Fibroblast of the aortic adventitia (primary cell): ENCODE measurements around the gene EIF2S3B. TPM values are rescaled to one million over a fixed set of nuclear protein-coding genes. Genes with fewer than 3 reads are reported as not detected.

Source experiments
- DNase-seq: peaks from one replicate; pipeline ENCODE4 v3.0.0-alpha.2; 2010; ENCODE audit warnings: low read depth
- H3K4me3 ChIP-seq: 2 replicates; pipeline ENCODE4 v1.5.1; 2011; ENCODE audit warnings: low read depth, mild to moderate bottlenecking, control low read depth, low read length, moderate library complexity
- total RNA-seq: library from RNA; depleted of rRNA; stranded (reverse); fragments of >200 nt; gene quantifications from 2 replicates; pipeline ENCODE4 v1.2.3, GENCODE V29; 2012; ENCODE audit warnings: low replicate concordance
- TF ChIP-seq, protein P1 (sequence below): IDR thresholded peaks from 2 replicates; pipeline ENCODE4 v1.5.1; 2011; ENCODE audit warnings: mild to moderate bottlenecking, low read length, control low read depth, inconsistent platforms; ENCODE audit not compliant: insufficient read depth

The EIF2S3B gene
- total RNA-seq, 1 donor, result 7.1 TPM

DNA sequence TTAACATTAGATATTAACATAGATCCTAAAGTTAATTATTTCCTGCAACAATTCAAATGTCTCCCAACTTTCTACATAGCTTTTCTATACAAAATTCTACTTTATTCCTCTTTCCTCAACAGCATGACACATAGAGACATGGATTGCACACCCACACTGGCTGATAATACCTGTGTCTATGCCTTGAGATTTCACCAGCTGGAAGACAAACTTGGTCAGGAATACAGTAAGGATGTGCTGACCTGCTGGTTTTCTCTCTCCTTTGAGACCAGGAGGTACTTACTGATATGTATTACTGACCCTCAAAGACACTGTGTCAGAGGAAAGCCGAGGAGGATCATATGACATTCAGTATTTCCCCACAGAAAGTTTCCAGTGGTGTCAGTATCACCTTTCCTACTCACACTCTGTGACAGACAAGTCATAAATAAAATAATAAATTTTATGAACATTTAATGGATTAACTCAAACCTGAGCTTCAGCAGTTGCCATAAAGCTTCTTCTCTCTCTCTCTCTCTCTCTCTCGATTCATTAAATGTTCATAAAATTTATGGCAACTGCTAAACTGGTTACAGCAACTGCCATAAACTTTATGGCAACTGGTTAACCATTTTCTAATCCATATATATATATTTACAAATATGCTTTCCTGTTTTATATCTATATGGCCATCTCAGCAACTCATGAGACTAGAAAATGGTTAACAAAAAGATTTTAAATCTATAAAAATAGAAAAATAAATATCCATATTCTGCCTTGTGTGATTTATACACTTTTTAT is 22.7 kb downstream of the EIF2S3B start:
- no peak for DNase-seq
- no peak overlapping the region for H3K4me3 ChIP-seq
- TF ChIP-seq, protein P1, sequence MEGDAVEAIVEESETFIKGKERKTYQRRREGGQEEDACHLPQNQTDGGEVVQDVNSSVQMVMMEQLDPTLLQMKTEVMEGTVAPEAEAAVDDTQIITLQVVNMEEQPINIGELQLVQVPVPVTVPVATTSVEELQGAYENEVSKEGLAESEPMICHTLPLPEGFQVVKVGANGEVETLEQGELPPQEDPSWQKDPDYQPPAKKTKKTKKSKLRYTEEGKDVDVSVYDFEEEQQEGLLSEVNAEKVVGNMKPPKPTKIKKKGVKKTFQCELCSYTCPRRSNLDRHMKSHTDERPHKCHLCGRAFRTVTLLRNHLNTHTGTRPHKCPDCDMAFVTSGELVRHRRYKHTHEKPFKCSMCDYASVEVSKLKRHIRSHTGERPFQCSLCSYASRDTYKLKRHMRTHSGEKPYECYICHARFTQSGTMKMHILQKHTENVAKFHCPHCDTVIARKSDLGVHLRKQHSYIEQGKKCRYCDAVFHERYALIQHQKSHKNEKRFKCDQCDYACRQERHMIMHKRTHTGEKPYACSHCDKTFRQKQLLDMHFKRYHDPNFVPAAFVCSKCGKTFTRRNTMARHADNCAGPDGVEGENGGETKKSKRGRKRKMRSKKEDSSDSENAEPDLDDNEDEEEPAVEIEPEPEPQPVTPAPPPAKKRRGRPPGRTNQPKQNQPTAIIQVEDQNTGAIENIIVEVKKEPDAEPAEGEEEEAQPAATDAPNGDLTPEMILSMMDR, result no peak

DNA sequence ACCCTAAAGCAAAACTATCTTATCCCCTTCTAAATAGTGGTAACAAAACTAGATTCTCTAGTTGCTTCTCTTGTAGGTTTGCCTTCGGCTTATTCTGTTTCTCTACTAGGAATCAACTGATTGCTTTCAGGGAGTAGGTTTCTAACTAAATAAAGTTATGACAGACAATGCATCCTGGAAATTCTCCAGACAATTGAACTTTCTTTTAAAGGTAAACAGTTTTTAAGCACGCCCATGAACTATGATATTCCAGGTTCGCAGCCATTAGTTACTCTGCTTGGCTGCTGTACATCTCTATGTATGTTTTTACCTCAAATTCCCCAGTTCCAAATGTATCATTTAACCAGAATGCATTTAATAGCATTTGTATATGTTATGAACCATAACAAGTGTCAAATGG is 23.9 kb downstream of the EIF2S3B start:
- H3K4me3 ChIP-seq, result no peak overlapping the region
- TF ChIP-seq, protein P1, result no peak
- DNase-seq, result no peak

DNA sequence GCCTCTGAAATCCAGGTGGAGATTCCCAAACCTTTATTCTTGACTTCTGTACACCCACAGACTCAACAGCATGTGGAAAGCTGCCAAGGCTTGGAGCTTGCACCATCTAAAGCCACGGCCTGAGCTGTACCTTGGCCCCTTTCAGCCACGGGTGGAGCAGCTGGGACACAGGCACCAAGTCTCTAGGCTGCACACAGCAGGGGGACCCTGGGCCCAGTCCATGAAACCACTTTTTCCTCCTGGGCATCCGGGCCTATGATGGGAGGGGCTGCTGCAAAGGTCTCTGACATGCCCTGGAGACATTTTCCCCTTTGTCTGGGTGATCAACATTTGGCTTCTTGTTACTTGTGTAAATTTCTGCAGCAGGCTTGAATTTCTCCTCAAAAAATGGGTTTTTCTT is 32.0 kb downstream of the EIF2S3B start:
- TF ChIP-seq, protein P1, result no peak
- DNase-seq, result no peak
- no peak overlapping the region for H3K4me3 ChIP-seq

DNA sequence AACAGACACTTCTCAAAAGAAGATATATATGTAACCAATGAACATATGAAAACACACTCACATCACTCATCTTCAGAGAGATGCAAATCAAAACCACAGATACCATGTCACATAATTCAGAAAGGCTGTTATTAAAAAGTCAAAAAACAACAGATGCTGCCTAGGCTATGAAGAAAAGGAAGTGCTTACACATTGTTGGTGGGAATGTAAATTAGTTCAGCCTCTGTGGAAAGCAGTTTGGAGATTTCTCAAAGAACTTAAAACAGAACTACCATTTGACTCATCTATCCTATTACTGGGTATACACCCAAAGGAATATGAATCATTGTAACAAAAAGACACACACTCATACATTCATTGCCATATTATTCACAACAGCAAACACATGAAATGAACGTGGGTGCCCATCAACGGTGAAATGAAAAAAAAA is 35.1 kb downstream of the EIF2S3B start:
- H3K4me3 ChIP-seq, result no peak overlapping the region
- TF ChIP-seq, protein P1, result no peak
- peak; percentile 29 for DNase-seq

DNA sequence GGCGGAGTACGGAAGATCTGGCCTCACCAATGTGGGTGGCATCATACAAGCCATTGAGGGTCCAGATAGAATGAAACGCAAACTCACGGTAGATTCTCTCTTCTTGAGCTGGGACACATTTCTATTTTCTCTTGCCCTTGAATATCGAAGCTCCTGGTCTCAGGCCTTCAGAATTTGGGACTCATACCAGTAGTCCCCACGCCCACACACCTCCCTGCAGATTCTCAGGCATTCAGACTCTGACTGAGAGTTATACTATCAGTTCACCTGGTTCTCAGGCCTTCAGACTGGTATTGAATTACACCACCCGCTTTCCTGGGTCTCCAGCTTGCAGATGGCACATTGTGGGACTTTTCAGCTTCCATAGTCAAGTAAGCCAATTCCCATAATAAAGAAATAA is 37.8 kb downstream of the EIF2S3B start:
- no peak for DNase-seq
- TF ChIP-seq, protein P1, result no peak

DNA sequence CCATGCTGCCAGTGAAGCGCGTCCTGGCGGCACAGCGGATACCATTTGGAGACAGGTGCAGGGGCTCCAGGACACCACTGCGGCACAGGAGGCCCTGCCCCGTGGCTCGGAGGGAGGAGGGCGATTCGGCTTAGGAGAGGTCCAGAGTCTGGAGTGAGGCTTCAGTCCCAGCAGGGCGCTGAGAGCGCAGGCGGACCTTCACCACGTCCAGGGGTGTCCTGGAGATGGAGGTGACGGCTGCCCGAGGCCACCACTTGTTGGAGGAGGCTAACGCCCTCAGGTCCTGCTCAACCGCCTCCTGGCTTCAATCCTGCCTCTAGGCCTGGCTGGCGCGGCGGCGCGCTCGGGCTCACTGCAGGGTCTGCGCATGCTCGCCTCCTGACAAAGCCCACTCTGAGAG is 45.7 kb downstream of the EIF2S3B start:
- no peak for DNase-seq
- no peak overlapping the region for H3K4me3 ChIP-seq
- TF ChIP-seq, protein P1, result no peak

More for the DNA sequence above, 37.8 kb downstream of the EIF2S3B start:
- no peak overlapping the region for H3K4me3 ChIP-seq
